Measurements from ENCODE around the gene AIF1L.
"Not testable (repeated sequence)": the region's sequence is repeated elsewhere in the genome, so short reads cannot be mapped to it uniquely, and the experiment has no call there.

AIF1L gene

DNA sequence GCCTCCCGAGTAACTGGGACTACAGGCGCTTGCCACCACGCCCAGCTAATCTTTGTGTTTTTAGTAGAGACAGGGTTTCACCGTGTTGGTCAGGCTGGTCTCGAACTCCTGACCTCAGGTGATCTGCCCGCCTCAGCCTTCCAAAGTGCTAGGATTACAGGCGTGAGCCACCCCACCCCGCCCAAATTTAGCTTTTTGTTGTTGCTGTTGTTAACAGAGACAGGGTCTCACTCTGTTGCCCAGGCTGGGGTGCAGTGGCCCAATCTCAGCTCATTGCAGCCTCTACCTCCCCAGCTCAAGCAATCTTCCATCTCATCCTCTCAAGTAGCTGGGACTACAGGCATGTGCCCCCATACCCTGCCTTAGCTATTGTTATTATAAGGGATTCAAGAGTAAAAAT, 3.5 kb downstream of the AIF1L start:
- DNase-seq = not testable (repeated sequence)

DNA sequence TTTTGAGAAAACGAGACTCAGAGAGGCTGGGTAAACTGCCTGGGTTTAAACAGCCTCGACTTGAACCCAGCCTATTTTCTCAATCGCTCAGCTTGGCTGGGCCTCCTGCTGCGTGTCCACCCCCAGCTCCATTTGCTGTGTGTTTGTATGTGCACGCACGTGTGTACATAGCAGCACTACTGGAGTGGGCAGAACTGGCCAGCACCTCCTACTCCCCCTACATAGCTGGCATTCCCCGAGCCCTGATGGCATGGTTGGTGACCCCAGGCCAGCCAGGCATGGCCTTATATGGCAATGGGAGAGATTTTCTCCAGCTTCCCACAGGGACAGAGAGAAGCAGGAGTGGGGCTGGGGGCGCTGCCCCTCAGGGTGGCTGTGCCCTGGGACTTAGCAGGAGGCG, 4.1 kb downstream of the AIF1L start:
- no peak for DNase-seq

DNA sequence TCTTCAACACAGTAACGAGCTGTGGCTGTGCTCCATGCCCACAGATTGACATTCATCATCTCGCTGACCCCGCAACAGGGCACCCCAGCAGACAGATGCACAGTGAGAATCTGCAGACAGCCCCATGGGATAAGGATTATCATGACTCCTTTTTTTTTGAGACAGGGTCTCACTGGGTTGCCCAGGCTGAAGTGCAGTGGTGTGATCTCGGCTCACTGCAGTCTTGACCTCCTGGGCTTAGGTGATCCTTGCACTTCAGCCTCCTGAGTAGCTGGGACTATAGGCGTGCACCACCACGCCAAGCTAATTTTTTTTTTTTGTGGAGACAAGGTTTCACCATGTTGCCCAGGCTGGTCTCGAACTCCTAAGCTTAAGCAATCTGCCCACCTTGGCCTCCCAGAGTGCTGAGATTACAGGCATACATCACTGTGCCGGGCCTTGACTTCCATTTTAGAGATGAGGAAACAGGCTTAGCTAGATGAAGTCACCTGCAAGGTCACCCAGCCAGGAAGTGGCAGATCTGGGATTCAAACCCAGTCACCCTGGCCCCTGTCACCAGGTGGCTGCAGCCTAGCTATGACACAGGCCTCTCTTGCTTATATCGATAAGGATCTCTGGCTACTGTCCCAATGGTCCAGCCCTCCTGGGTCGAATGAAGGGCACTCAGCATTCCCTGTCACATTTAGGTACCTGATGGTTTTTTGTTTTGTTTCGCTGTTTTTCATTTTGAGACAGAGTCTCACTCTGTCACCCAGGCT, 5.1 kb downstream of the AIF1L start:
- DNase-seq = no peak

DNA sequence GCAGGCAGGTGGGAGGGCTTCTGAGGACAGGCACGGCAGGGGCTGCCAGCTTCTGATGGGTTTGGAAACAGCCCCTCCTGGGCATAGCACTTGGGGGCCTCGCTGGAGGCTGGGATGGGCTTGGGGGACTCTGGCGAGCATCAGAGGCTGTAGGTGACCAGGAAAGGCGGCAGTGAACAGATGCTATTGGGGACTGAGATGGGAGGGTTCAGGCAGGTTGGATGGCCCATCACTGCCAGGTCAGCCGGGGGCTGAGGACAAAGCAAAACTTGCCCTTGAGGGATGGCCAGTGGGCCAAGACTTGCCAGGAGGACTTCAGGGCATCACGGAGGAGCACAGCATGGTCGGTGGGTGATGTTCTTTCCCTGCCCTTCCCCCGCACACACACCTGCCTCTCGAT, 6.7 kb downstream of the AIF1L start:
- no peak for DNase-seq

DNA sequence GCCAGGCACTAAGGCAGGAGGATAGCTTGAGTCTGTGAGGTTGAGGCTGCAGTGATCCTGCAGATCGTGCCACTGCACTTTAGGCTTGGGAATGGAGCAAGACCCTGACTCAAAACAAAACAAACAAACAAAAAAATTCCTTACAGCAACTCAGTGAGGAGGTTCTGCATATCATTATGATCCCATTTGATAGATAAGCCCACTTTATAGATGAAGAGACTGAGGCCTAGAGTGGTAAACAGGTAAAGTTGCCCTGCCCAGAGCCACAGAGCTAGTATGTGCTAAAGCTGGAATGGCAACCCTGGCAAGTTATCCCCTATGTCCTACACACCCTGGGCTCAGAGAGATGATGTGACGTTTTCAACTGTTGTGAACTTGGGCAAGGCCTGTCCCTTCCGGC, 7.2 kb downstream of the AIF1L start:
- DNase-seq = no peak

DNA sequence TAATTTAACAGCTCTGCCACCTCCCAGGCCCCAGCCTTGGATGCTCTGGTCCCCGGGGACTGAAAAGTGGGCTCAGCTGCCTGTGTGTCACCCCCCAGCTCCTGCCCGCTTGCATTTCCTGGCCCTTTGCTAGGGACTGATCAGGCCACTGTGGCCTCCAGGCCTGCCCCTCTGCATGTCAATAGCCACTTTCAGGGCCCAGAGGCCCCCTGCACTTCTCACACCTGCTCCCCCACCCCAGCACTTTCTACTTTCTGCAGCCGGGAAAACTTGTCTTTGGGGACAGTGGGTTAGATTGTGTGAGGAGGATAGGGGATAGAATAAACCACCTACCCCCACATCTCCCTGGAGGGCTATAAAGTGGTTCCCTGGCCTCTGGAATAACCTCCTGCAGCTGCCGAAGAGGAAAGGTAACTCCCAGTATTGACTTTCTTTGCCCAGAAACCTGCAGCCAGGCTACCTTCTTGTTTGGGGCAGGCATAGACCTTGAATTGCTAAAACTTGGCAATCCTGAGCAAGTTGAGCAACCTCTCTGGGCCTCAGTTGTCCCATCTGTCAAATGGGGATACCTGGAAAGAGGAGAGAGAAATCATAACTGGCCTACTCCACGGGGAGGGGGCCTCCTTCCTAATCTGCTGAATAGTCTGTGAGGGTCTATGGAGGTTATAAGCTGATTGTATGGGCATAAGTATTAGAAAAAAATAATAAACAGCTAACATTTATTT, 7.8 kb downstream of the AIF1L start:
- no peak for DNase-seq

DNA sequence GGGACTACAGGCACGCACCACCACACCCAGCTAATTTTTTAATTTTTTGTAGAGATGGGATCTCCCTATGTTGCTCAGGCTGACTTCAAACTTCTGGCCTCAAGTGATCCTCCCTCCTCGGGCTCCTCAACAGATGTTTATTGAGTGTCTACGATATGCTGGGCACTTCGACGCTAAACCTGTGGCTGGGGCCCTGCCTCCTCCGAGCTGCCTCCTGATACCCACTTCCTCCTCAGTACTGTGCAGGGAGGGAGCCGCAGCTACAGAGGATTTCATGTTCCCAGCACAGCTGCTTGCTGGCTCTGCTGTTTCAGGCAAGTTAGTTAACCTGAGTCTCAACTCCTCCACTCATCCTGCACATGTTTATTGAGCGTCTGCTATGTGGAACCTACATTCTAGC, 9.6 kb downstream of the AIF1L start:
- DNase-seq = no peak

DNA sequence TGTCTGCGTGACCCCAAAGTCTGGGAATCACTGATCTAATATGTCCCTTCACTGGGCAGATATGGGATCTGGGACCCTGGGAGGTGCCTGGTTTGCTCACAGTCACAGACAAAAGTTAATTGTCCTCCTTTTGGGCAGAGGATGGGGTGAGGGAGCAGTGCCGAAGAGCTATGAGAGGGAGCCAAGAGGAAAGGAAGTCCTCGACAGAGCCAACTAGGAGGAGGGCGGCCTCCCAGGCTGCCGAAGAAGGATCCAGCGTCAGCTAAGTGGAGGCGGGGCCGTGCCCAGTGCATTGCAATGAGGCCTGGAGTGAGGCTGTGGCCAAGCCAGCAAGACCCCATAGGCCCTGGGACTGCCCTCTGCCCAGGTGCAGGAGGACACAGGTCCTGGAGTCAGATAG, 11.4 kb downstream of the AIF1L start:
- no peak for DNase-seq

DNA sequence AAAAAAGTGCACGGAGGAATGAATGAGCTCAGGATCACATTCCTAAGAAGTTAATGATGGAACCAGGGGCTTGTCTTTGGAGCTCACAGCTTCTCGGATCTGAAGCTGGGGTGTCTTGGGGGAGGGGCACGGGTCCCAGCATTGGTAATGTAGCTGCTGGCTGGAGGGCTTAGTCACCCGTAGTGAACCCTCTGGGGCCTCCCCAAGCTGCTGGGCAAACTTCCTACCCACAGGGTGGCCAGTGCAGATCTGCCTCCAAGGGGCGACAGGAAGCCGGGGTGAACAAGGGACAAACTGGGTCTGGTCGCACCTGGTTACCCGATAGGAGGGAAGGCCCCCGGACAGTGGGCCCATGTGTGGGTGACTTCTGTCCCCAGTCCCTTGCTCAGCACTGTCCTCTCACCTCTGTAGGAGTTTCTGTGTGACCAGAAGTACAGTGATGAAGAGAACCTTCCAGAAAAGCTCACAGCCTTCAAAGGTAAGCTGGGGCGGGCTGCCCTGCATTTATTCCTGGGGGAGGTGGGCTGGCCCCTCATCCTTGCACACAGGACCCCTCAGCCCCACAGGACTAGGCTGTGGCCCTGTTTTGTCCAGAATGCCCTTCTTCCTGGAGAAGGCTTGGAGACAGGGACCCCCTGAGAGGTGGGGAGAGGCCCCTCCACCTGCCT, 15.0 kb downstream of the AIF1L start:
- no peak for DNase-seq

DNA sequence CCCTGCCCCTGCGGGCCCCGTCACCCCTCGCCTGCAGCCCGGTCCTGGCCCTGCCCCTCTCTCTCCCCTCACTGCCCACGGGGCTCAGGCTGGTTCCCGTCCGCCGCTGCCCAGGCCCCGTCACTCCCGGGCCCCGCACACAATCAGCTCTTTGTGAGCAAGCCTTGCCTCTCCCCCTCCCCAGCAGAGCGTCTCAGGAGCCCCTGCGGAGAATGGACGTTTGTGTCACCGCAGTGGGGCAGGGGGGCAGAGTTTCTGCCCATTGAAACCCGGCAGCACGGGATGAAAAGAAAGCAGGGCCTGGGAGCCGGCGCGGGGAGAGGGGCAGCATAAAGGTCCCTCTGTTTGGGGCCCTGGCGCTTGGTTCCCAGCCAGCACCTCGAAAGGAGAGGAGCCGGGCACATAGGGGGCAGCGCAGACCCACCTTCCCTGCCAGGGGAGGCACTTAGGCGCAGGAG, 15.6 kb downstream of the AIF1L start:
- no peak for DNase-seq

DNA sequence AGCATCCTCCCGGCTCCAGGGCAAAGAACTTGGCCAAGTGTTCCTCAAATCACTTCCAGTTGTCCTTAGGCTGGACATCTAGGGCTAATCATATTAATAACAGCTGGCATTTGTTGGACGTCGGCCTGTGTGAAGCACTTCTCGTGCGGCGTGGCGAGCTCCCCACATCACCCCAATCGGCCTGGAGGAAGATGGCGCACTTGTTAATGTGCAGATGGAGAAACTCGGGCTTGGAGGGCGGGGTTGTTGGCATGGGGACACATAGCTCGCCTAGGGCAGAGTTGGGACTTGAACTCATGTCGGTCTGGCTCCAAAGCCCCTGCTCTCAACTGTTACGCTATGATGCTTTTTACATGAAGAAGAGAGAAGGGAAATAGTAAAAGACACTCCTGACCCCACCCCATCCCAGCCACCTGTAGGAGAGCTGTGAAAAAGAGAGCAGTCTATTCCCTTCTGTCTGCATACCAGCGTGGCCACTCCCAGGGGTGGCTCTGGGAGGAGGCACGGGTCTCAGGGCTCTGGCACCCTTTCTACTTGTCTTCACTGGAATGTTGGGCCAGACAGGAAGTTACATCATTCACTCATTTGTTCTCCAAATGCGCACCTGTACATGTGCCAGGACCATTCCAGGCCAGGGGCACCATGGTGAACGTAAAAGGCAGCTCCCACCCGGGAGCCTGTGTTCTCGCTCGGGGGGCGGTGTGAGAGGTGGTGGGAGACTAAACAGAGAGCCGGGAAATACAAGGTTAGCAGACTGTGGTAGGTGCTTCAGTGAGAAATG, 16.2 kb downstream of the AIF1L start:
- no peak for DNase-seq

DNA sequence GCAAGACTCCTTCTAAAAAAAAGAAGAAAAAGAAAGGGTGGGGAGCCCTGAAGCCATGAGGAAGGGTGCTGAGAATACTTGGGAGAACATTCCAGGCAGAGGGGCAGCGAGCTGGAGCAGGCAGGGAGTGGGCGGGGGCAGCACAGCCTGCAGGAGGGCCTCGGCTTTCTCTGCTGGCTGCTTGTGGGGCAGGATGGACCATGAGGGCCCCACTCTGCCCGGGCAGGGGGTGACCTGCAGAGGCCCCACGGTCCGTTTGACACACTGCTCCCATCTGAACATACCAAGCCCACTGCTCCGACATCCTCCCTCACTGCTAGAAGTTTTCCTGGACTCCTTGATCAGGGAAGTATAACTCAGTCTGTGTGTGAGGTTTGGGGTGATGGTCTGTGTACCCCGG, 17.3 kb downstream of the AIF1L start:
- no peak for DNase-seq

DNA sequence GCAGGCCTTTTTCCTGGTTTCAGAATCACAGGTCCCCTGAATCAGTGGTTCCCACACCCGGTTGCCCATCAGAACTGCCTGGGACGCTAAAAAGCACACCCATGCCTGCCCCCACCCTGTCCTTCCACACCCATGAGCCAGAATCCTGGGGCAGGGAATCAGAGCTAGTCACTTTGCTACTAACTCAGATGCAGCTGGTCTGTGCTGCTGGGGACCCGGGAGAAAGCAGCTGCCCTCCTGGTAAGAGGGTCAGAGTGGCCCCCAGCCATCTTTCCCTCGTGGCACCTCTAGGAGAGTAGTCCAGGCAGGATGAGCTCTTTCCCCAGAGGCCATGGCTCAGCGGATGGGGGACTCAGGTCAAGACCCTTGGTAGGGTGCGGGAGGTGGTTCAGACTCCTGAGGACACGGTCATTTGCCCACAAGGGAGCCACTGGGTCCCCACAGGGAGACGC, 17.8 kb downstream of the AIF1L start:
- no peak for DNase-seq

DNA sequence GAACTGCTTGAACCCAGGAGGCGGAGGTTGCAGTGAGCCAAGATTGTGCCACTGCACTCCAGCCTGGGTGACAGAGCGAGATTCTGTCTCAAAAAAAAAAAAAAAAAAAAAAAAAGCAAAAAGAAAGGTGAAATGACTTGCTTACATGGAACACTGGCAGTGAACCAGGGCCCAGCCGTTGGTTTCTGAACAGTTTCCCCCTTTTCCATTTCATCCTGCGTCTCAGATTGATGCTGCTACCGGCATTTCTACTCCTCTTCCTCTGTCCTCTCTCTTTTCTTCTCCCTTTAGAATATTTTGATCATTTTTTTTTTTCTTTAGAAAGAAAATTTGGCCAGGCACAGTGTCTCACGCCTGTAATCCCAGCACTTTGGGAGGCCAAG, 19.0 kb downstream of the AIF1L start:
- DNase-seq = not testable (repeated sequence)

DNA sequence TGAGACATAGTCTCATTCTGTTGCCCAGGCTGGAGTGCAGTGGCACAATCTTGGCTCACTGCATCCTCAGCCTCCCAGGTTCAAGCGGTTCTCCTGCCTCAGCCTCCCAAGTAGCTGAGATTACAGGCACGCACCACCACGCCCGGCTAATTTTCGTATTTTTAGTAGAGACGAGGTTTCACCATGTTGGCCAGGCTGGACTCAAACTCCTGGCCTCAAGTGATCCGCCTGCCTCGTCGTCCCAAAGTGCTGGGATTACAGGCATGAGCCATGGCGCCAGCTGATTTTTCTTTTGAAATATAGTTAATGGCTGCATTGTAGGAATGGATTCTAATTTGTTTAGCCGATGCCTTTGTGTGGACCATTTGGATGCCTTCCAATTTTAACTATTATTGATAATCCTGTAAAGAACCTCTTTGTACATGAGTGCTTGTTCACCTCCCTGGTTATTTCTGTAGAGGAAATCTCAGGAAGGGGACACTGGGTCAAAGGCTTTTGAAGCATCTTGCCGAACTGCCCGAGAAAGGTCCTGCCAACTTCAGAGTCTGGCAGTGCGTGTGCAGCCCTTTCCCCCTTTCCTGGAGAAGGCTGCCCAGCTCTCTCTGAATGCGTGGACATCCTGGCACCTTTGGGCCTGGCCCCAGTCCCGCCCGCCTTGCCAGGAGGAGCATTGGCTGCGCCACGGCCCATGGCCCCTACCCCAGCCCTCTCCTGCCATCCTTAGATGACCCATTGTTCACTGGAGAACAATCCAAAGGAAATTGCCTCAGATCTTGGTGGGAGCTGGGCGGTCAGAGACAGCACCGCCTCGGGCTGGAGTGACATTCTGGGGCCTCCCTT, 20.2 kb downstream of the AIF1L start:
- DNase-seq = no peak

DNA sequence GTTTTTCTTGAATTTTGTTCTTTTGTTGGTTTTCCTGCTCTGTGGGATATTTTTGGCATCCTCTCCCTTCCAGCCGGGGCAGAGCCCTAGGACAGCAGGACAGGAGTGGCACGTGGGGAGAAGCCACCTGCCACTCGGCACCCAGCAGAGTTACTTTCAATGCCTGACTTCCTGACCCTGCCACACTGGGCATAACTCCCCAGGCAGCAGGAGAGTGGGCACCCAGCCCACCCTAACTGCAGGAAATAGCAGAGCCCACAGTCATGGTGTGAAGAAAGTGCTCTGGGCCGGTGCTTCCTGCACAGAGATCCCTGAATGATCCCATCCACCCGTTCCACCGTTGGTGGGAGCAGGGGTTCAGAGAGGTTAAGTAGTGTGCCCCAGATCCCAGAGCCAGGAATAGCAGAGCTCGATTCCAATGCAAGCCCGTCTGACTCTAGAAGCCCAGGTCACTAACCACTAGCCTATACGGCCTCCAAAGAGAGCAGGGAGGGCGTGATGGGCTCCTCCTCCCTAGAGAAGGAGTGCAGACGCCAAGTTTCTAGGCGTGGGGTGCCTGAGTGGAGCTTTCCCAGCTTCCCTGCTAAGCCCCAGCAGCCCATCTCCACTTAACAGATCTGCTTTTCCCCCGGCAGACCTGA, 20.9 kb downstream of the AIF1L start:
- DNase-seq = no peak

DNA sequence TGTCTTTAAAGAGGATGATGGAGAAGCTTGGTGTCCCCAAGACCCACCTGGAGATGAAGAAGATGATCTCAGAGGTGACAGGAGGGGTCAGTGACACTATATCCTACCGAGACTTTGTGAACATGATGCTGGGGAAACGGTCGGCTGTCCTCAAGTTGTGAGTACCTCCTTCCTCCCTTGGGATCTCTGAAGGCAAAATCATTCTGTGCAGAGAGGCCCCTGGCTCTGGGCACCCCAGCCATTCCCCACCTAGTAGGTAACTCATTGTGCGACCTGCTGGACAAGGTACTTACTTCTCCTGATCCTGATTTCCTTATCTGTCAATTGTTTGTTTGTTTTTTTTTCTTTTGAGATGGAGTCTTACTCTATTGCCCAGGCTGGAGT, 21.4 kb downstream of the AIF1L start:
- no peak for DNase-seq

DNA sequence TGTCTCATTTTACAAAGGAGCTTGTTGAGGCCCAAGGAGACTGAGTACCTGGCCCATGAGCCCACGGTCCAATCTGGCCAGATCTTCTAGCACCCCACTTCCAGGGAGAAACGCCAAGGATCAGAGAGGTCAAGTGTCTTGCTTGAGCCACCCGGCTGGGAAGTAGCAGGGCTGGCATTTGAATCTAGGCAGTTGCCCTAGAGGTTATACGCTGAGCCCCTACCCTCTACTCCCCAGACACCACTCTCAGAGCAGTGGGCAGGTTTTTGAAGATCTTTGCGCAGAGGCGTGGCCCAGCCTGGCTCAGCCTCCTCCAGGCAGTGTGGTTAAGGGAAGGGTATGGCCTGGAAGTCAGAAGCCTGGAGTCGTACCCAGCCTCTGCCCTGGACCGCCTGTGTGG, 23.3 kb downstream of the AIF1L start:
- no peak for DNase-seq

DNA sequence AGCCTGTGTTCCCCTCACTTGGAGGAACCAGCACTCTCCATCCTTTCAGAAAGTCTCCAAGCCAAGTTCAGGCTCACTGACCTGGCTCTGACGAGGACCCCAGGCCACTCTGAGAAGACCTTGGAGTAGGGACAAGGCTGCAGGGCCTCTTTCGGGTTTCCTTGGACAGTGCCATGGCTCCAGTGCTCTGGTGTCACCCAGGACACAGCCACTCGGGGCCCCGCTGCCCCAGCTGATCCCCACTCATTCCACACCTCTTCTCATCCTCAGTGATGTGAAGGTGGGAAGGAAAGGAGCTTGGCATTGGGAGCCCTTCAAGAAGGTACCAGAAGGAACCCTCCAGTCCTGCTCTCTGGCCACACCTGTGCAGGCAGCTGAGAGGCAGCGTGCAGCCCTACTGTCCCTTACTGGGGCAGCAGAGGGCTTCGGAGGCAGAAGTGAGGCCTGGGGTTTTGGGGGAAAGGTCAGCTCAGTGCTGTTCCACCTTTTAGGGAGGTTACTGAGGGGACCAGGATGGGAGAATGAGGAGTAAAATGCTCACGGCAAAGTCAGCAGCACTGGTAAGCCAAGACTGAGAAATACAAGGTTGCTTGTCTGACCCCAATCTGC, 24.4 kb downstream of the AIF1L start:
- no peak for DNase-seq

DNA sequence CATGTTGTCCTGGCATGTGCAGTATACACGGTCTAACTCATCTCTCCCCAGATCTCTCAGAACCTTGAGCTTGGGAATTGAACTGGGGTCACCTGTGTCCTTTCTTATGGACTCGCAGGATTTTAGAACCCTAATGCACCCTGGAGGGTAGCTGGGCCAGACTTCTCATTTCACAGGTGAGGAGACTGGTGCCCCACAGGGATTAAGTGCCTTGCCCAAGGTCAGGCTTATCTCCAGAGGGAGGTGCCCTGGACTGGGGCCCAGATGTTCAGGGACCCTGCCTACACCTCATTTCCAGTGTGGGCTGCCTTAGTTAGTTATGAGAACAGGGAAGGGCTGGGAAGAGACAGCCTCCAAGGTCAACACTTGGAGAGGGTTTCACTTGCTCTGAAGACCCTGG, 25.0 kb downstream of the AIF1L start:
- DNase-seq = no peak

DNA sequence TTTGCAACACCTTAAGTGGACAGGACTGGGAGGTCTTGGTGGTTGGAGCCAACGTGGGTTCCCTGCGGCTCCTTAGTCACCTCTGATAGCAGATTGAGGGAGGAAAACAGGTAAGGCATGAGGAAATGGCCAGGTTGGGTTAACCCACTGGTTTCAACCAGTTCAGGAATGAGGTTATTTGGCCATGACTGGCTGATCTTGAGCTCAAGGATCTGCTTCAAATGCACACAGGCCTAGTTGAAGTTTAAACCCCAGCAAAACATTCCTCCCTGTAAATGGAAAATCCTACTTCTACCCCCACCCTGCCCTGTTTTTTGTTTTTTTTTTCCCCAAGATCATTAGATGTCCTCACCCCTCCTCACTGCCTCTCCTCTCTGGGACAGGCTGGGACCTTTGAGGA, 25.8 kb downstream of the AIF1L start:
- no peak for DNase-seq

DNA sequence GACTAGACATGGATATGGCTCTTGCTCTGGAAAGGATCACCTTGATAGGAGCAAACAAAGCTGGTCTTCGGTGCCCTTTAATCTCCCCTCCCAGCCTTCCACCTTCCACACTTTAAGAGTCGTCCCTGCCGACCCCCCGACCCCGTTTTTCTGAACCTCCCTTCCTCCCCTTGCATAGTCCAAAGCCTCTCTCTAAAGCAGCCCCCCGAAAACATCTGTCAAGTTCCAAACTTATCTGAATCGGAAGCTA, 28.6 kb downstream of the AIF1L start:
- DNase-seq = no peak

Measured in activated CD4-positive, alpha-beta T cell treated with anti-CD3 and anti-CD28 coated beads for 48 hours (primary cell).